ENCODE data around the gene DNMT3A.

The DNMT3A gene

DNA sequence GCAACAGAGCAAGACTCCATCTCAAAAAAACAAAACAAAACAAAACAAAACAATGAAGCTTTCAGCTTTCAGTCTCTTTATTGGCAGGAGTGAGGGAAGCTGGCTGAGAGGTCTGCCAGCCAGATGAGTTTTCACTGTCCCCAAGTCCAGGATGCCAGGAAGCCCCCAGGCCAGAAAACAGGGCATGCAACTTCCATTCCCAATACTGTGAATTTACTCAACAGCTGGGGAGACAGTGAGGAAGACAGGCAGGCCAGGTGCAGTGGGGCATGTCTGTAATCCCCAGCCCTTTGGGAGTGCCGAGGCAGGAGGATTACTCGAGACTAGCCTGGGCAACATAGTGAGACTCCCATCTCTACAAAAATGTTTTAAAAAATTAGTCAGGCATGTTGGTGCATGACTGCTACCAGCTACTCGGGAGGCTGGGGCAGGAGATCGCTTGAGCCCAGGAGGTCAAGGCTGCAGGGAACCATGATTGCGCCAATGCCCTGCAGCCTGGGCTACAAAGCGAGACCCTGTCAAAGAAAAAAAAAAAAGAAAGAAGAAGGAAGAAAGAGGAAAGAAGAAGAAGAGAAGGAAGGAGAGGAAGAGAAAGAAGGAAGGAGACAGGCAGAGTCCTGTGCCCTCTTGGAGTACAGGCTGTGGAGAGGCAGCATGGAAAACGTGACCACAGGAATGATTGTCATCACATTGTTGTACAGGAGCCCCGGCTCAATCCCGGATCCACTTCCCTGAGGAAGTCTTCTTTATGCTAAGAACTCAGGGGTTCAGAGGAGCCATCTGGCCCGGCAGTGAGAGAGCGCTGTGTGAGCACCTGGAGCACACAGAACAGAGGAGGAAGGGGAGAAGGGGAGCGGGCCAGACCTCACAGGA lies 144.2 kb downstream of the DNMT3A start:
- no peak for DNase-seq

DNA sequence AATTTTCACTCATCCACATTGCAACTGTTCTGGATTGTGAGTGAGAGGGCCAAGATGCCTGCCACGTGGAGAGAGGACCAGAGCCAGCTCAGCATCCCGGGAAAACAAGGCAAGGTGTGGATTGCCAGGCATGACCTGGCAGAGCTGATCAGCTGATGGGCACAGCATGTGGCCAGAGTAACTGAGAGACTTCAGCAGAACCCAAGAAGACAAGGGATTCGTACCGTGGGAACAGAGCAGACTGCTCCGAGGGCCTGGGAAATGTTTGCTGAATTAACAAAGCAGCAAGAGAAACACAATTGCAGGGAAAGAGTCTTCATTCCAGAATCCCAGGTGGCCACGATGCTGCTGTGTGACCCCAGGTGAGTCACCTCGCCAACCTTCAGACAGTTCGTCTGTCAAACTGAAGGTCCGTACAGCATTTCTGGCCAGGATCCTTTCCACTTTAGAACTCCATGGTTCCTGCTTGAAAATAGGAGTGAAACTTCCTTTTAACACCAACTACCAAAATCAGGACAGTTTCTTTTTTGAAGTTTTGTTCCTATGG lies 147.1 kb downstream of the DNMT3A start:
- no peak for DNase-seq

DNA sequence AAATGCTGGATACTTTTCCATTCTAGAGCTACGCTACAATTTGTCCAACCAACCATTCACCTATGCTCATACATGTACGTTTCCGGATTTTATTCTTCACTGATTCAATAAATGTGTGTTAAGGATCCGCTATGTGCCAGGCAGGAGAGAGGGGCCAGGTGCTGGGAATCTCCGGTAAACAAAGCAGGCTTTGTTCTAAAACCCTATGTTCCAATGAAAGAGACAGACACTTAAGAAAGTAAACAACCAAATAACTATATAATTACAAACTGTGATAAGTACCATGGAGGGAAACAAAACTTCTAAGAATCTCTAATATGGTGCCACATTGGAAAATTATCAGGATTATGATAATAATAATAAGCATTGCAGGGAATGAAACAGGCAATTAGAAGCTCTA lies 151.2 kb downstream of the DNMT3A start:
- no peak for DNase-seq

DNA sequence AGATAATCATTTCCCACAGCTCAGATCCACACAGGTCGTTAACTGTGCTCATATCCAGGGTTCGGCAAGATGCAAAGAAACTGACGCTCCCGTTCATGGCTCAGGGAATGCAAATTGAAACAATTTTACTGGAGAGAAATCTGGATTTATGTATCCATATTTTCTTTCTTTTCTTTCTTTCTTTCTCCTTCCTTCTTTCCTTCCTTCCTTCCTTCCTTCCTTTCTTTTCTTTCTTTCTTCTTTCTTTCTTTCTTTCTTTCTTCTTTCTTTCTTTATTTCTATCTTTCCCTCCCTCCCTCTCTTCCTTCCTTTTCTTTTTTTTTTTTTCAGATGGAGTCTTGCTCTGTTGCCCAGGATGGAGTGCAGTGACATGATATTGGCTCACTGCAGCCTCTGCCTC lies 153.3 kb downstream of the DNMT3A start:
- no peak for DNase-seq

DNA sequence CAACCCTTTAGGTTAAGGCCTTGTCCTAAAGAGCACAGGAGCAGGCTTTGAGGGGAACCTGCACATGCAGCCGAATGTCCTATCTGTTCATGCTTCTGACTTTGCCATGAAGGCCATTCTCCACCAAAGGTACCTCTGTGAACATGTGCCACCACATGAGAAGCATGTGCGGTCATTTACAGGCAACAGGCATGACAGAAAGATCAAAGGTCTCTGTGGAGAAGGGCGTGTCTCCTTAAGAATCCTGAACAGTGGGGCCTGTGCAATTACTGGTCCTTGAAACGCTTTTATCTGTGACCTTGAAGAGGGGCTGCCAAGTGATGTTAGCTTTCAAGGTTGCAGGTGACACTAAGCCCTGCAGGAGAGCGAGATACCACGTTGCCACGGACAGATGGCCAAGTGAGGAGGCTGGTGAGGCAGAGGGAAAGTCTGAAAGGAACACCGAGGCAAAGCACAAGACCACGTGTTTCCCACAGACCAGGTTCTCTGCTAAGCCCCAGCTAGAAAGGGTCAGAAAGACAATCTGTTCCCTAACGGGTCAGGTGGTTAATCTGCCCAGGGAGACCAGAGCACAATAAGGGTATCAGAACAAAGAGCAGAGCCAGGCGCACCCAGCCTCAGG lies 153.9 kb downstream of the DNMT3A start:
- no peak for DNase-seq

DNA sequence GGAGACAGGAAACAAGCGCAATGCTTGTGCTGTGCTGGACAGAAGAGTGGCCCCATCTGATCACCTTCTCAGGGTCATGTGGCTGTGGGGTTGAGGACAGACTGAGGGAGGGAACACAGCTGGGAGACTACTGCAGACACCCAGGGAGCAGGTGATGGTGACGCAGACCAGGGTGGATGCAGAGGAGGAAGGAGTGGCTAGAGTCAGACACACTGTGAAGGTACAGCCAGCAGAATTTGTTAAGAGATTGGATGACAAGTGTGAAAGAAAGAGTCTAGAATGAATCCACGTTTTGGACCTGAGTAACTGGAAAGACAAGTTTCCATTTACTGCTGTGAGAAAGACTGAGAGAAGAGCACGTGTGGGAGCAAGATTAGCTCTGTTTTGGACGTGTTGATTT lies 157.5 kb downstream of the DNMT3A start:
- no peak for DNase-seq

DNA sequence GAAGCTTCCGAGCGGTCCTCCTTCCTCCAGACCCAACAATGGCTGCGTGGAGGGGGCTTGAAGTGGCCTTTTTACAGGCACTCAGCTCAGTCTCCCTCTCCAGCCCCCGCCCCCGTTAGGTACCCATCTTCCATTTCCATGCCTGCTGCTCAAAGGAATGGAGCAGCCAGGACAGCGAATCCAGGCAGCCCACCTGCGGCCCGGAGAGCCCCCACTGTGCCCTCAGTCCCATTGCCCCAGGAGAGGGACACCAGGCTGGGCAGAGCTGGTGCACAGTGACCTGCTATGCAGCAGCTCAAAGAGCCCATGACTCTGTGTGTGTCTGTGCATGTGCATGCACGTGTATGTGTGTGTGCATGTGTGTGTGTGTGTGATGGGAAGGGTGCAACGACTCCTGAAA lies 162.7 kb downstream of the DNMT3A start:
- DNase-seq: no peak

All from SIG-M5 (cell line).